ENCODE measurements around the gene PRRX2.
"Not testable (repeated sequence)": the region's sequence is repeated elsewhere in the genome, so short reads cannot be mapped to it uniquely, and the experiment has no call there.

The PRRX2 gene

GRCh38 chr9:129653823-129654553, 11.5 kb upstream of the PRRX2 start:
- DNase-seq (ENCODE audit: low read depth, low spot score) = no peak

- no peak for DNase-seq (ENCODE audit: low read depth, low spot score)
These were observed 10.8 kb upstream of the PRRX2 start for GRCh38 chr9:129654554-129655040.

GRCh38 chr9:129655154-129655553, 10.3 kb upstream of the PRRX2 start:
- no peak for DNase-seq (ENCODE audit: low read depth, low spot score)

- DNase-seq (ENCODE audit: low read depth, low spot score) = no peak
These were observed 9.8 kb upstream of the PRRX2 start for GRCh38 chr9:129655696-129656095.

GRCh38 chr9:129656795-129657390, 8.6 kb upstream of the PRRX2 start:
- DNase-seq (ENCODE audit: low read depth, low spot score) = no peak

- no peak for DNase-seq (ENCODE audit: low read depth, low spot score)
These were observed 4.4 kb upstream of the PRRX2 start for GRCh38 chr9:129661029-129661428.

- not testable (repeated sequence) for DNase-seq (ENCODE audit: low read depth, low spot score)
These were observed 3.2 kb upstream of the PRRX2 start for GRCh38 chr9:129662239-129662638.

- no peak for DNase-seq (ENCODE audit: low read depth, low spot score)
These were observed 580 bp upstream of the PRRX2 start for GRCh38 chr9:129664746-129665388.

- no peak for DNase-seq (ENCODE audit: low read depth, low spot score)
These were observed 520 bp downstream of the PRRX2 start for GRCh38 chr9:129665814-129666520.

- DNase-seq (ENCODE audit: low read depth, low spot score) = no peak
These were observed 1.1 kb downstream of the PRRX2 start for GRCh38 chr9:129666575-129666974.

- no peak for DNase-seq (ENCODE audit: low read depth, low spot score)
These were observed 1.9 kb downstream of the PRRX2 start for GRCh38 chr9:129667378-129667777.

- no peak for DNase-seq (ENCODE audit: low read depth, low spot score)
These were observed 2.4 kb downstream of the PRRX2 start for GRCh38 chr9:129667850-129668249.

- peak; percentile 63 for DNase-seq (ENCODE audit: low read depth, low spot score)
These were observed 3.8 kb downstream of the PRRX2 start for GRCh38 chr9:129669141-129669718.

GRCh38 chr9:129669946-129670345, 4.5 kb downstream of the PRRX2 start:
- no peak for DNase-seq (ENCODE audit: low read depth, low spot score)

GRCh38 chr9:129671065-129671464, 5.6 kb downstream of the PRRX2 start:
- no peak for DNase-seq (ENCODE audit: low read depth, low spot score)

- DNase-seq (ENCODE audit: low read depth, low spot score) = no peak
These were observed 6.1 kb downstream of the PRRX2 start for GRCh38 chr9:129671519-129671918.

- DNase-seq (ENCODE audit: low read depth, low spot score) = no peak
These were observed 7.3 kb downstream of the PRRX2 start for GRCh38 chr9:129672702-129673101.

- DNase-seq (ENCODE audit: low read depth, low spot score) = no peak
These were observed 8.2 kb downstream of the PRRX2 start for GRCh38 chr9:129673602-129674001.

GRCh38 chr9:129674229-129674628, 8.8 kb downstream of the PRRX2 start:
- no peak for DNase-seq (ENCODE audit: low read depth, low spot score)

GRCh38 chr9:129675620-129676019, 10.2 kb downstream of the PRRX2 start:
- no peak for DNase-seq (ENCODE audit: low read depth, low spot score)

GRCh38 chr9:129676287-129676686, 10.8 kb downstream of the PRRX2 start:
- DNase-seq (ENCODE audit: low read depth, low spot score) = no peak

GRCh38 chr9:129676975-129677374, 11.5 kb downstream of the PRRX2 start:
- DNase-seq (ENCODE audit: low read depth, low spot score) = no peak

Measured in smooth muscle cell of the brain vasculature (primary cell).